GM23248 (cell line): ENCODE measurements around the gene MLXIPL.

Experiments used
- EZH2 ChIP-seq: fragments of 200-600 bp; sonication (generic); IDR thresholded peaks from 2 replicates; pipeline ENCODE4 v1.6.1; 2018; ENCODE audit warnings: antibody characterized with exemption, mild to moderate bottlenecking; ENCODE audit not compliant: insufficient read depth, poor library complexity, severe bottlenecking
- EZH2phosphoT487 ChIP-seq: fragments of 200-600 bp; sonication (generic); IDR thresholded peaks from 2 replicates; pipeline ENCODE4 v1.6.1; 2018; ENCODE audit warnings: antibody characterized with exemption, moderate library complexity, mild to moderate bottlenecking, low read depth; ENCODE audit not compliant: insufficient read depth

DNA sequence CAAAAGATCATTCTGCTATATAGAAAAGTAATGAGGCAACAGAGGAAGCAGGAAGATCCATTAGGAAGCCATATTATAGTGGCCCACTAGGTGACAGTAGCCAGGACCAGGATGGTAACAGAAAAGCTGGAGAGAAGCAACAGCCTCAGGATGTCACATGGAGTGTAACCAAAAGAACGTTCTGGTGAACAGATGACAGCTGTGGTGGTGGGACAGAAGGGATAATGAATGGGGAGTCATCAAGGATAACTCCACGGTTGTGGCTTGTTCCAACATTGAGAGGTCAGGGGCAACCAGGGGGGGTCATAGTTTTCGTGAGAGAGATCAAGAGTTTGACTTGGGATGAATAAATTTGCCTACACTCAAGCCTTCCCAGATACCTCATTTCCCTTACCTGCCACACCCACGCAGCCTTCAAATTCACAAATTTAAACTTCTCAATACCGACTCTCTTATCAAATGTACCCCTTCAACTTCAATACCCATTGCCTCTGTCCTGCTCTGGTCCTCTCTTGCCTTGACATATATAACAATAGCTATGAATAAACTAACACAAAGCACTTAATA, 55.2 kb downstream of the MLXIPL start:
- TF ChIP-seq EZH2 (no peak), EZH2phosphoT487 (no peak)
